HepG2 (cell line): ENCODE data around the gene CDK2AP2. TPM values are rescaled to one million over a fixed set of nuclear protein-coding genes. Genes with fewer than 3 reads are reported as not detected.

Experiments
- AGO2 ChIP-seq: fragments of 200-400 bp; formaldehyde crosslinking; optimal IDR thresholded peaks from 2 replicates; pipeline ENCODE3; 2017; ENCODE audit warnings: mild to moderate bottlenecking, low read depth, low read length, moderate library complexity
- FOXA1 ChIP-seq, 2 experiments: fragments of 450-650 bp in 1 of 2; sonication (generic) in 1 of 2; formaldehyde crosslinking in 1 of 2; IDR thresholded peaks; 2 replicates each; pipeline versions ENCODE4 v1.4.0 to v1.6.1; 2016 to 2020; ENCODE audit warnings: missing genetic modification reagents in 1 of 2
- GRHL1 ChIP-seq: sonication (generic); formaldehyde crosslinking; conservative IDR thresholded peaks from 2 replicates; pipeline ENCODE4 v1.8.0; 2022; ENCODE audit warnings: missing genetic modification reagents
- HOXA9 ChIP-seq: sonication (generic); formaldehyde crosslinking; IDR thresholded peaks from 2 replicates; pipeline ENCODE4 v1.8.1; 2022; ENCODE audit warnings: missing genetic modification reagents, mild to moderate bottlenecking, moderate library complexity, borderline replicate concordance
- NFYB ChIP-seq: sonication (generic); formaldehyde crosslinking; IDR thresholded peaks from 2 replicates; pipeline ENCODE4 v1.4.0; 2020; ENCODE audit warnings: missing genetic modification reagents
- RBM22 ChIP-seq: fragments of 200-400 bp; formaldehyde crosslinking; optimal IDR thresholded peaks from 2 replicates; pipeline ENCODE3; 2017; ENCODE audit warnings: mild to moderate bottlenecking, low read length, moderate library complexity
- SP2 ChIP-seq: sonication (generic); formaldehyde crosslinking; IDR thresholded peaks from 2 replicates; pipeline ENCODE4 v1.5.1; 2020; ENCODE audit warnings: mild to moderate bottlenecking, missing genetic modification reagents
- SP4 ChIP-seq: sonication (generic); formaldehyde crosslinking; IDR thresholded peaks from 2 replicates; pipeline ENCODE4 v1.8.1; 2023; ENCODE audit warnings: mild to moderate bottlenecking, missing genetic modification reagents
- TCF7L2 ChIP-seq: IDR thresholded peaks from 2 replicates; pipeline ENCODE4 v1.6.1; 2011; ENCODE audit warnings: mild to moderate bottlenecking, low read depth, low read length, moderate library complexity
- THAP9 ChIP-seq: sonication (generic); formaldehyde crosslinking; IDR thresholded peaks from 2 replicates; pipeline ENCODE4; 2020; ENCODE audit warnings: missing genetic modification reagents, mild to moderate bottlenecking, borderline replicate concordance
- THRA ChIP-seq: sonication (generic); formaldehyde crosslinking; IDR thresholded peaks from 2 replicates; pipeline ENCODE4 v1.4.0; 2020; ENCODE audit warnings: missing genetic modification reagents, borderline replicate concordance
- TIGD3 ChIP-seq: sonication (generic); formaldehyde crosslinking; IDR thresholded peaks from 2 replicates; pipeline ENCODE4 v1.5.1; 2020; ENCODE audit warnings: mild to moderate bottlenecking, missing genetic modification reagents, borderline replicate concordance
- ZNF441 ChIP-seq: sonication (generic); formaldehyde crosslinking; IDR thresholded peaks from 2 replicates; pipeline ENCODE4 v1.7.0; 2021; ENCODE audit warnings: missing genetic modification reagents, borderline replicate concordance
- ZNF512B ChIP-seq: sonication (generic); formaldehyde crosslinking; IDR thresholded peaks from 2 replicates; pipeline ENCODE4 v1.5.1; 2020; ENCODE audit warnings: missing genetic modification reagents, mild to moderate bottlenecking, borderline replicate concordance
- ZNF607 ChIP-seq: sonication (generic); formaldehyde crosslinking; IDR thresholded peaks from 2 replicates; pipeline ENCODE4 v1.5.1; 2020; ENCODE audit warnings: missing genetic modification reagents, mild to moderate bottlenecking, borderline replicate concordance
- ZNF777 ChIP-seq: sonication (generic); formaldehyde crosslinking; IDR thresholded peaks from 2 replicates; pipeline ENCODE4 v1.4.0; 2020; ENCODE audit warnings: missing genetic modification reagents
- ZSCAN25 ChIP-seq: sonication (generic); formaldehyde crosslinking; IDR thresholded peaks from 2 replicates; pipeline ENCODE4 v1.8.0; 2022; ENCODE audit warnings: mild to moderate bottlenecking, missing genetic modification reagents
- polyA plus RNA-seq, 8 experiments: library from polyadenylated mRNA; depleted of rRNA in 3 of 8; stranded (reverse) in 7 of 8; unstranded in 1 of 8; fragments of >200 nt; fragmentation: Illumina TruSeq in 4 of 8; extraction: Trizol in 4 of 8; gene quantifications; 2 replicates each; pipeline versions ENCODE4 v1.2.1 to v1.2.3, GENCODE V29; 2011 to 2016; ENCODE audit warnings: low read depth in 4 of 8, missing spikeins in 1 of 8, mixed read lengths in 1 of 8; ENCODE audit not compliant: insufficient read depth in 1 of 8
- total RNA-seq, 5 experiments: library from RNA; depleted of rRNA; stranded (reverse); fragments of >200 nt; fragmentation: Illumina TruSeq; extraction: Trizol; gene quantifications; 2 replicates each; pipeline ENCODE4 v1.2.3, GENCODE V29; 2016; ENCODE audit warnings: low read depth in 1 of 5

The CDK2AP2 gene
- total and polyA plus RNA-seq, 2 of the 13 experiments (the other 11 are each of a cell fraction or from before 2014, with no cell fraction given) = 15.0 to 23.2 TPM

GRCh38 chr11:67507864-67508485, at the start of gene CDK2AP2 (continued):
- TF ChIP-seq AGO2 (peak; percentile 54), ZNF777 (peak; percentile 31; the same call in 1 of the 2 replicates), GRHL1 (CRISPR knock-in tag) (no peak), THAP9 (CRISPR knock-in tag) (peak; percentile 28; the same call in 1 of the 2 replicates), THRA (CRISPR knock-in tag) (0 out of 2 replicates have a peak, but pooled peaks have one; percentile 8), NFYB (CRISPR knock-in tag) (peak; percentile 97), HOXA9 (no peak), ZNF512B (CRISPR knock-in tag) (no peak), TCF7L2 (no peak), ZSCAN25 (CRISPR knock-in tag) (peak; percentile 43; the same call in 1 of the 2 replicates), SP4 (CRISPR knock-in tag) (peak; percentile 70; the same call in 1 of the 2 replicates), TIGD3 (CRISPR knock-in tag) (no peak), ZNF607 (CRISPR knock-in tag) (no peak), ZNF441 (CRISPR knock-in tag) (0 out of 2 replicates have a peak, but pooled peaks have one; percentile 32), FOXA1 (IDR thresholded peaks at IDR 0.05) (no peak), FOXA1 (CRISPR knock-in tag; IDR thresholded peaks at IDR 0.05) (peak; percentile 75), RBM22 (no peak), SP2 (CRISPR knock-in tag) (peak; percentile 98)
